GM18508 (cell line): ENCODE results near the gene IMPA2.

Experiments used
- ATAC-seq: cut with Tn5 transposase; IDR thresholded peaks from one replicate; pipeline ENCODE4 v1.9.1; 2021; ENCODE audit warnings: moderate number of reproducible peaks; ENCODE audit not compliant: insufficient read depth, unreplicated experiment

IMPA2 gene

DNA sequence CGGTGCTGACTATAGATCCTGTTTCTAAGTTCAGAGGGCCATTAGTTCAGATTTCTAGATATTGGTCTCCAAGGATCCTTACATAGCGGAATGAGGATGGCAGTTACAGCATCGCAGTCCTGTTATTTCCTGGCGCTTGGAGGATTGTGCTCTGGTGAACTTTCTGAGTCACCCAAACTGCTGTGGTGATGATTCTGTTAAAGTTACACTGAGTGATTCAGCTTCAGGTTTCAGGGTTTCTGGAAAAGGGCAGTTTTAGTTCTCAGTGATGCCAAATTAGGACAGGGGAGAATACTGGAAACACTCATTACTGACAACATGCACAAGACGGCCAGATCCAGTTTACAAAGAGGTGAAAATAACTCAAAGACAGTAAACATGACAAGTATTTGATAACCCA is 60.3 kb downstream of the IMPA2 start:
- no peak for ATAC-seq

DNA sequence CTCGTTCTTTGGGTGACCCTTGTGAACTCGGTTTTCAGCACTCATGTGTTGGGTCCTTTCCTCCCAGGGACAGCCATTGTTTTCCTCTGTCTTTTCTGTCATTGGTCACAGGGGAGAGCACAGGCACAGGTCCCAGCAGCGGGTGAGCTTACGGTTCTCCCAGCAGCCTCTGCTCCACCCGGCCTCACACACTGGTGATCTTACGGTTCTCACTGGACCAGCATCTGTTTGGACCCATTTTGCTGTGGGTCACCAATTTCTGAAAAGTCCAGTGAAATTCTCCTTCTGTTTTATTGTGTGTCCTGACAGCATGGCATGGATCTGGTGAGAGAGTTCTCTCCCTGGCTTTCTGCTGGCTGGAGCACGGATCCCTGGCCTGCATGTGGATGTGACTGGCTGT is 62.5 kb downstream of the IMPA2 start:
- no peak for ATAC-seq

DNA sequence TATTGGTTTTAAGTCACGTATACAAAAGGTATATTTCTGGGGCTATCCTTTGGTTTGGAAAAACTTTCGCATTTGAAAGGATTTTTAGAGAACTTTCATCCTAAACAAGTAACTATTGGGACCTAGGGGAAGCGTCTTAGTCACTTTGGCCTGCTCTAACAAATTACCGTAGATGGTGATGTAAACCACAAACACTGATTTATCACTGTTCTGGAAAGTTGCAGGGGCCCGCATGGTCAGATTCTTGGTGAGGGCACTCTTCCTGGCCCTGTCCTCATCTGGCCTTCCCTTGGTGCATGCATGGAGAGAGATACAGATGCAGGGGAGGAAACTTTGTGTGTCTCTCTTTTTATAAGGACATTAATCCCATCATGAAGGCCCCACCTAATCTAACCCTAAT is 63.3 kb downstream of the IMPA2 start:
- ATAC-seq, result no peak

DNA sequence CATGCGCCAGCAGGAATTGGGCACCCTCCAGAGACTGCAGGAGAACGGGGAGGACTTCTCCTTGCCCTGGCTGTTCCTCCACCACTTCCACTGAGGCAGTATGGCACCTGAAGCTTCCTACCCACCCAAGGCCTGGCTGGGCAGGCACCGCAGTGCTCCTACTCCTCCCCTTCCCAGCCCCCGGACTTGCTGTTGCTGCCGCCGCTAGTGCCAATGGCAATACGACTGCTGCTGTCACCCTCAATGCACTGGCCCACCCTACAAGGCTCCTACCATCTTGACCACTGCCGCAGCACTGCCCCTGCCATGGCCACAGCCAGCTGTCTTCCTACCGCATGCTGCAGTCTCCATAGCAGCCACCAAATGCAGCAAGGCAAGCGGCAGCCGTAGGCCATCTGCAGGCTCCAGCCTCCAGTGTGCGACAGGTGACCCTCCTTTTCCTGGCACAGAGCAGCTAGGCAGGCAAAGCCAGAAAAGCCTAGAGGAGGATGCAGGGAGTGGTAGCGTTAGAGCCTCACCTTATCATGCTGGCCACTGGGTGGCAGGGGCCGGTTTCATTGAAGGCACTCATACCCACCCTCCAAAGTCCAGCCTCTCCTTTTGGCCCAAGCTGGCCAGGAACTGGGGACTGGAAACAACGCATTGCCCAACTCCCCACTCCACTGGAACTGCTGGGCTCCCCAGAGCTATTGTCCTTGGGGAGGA is 64.9 kb downstream of the IMPA2 start:
- no peak for ATAC-seq

DNA sequence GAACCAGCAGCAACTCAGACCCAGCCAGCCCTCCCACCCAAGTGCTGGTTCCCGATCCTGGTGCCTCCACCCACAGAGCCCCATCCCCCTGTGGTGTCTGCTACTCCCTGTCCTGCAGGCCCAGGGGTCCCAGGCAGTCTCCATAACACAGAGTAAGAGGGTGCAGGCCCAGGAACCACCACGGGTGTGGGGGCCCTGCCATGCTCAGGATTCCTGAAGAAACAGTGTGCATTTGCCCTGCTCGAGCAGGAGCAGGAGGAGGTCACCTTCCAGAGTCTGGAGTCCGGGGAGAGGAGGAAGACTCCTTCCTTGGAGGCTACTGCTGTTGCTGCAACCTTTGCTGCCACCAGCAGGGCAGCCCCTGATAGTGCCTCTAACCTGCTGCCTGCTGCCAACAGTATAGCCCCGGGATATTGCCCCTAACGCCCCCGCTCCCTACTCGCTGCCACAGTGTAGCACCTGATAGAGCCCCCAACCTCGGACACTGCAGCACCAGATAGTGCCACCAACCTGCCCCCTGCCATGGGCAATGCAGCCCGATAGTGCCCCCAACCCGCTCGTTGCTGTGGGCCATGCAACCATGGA is 65.5 kb downstream of the IMPA2 start:
- ATAC-seq, result no peak

DNA sequence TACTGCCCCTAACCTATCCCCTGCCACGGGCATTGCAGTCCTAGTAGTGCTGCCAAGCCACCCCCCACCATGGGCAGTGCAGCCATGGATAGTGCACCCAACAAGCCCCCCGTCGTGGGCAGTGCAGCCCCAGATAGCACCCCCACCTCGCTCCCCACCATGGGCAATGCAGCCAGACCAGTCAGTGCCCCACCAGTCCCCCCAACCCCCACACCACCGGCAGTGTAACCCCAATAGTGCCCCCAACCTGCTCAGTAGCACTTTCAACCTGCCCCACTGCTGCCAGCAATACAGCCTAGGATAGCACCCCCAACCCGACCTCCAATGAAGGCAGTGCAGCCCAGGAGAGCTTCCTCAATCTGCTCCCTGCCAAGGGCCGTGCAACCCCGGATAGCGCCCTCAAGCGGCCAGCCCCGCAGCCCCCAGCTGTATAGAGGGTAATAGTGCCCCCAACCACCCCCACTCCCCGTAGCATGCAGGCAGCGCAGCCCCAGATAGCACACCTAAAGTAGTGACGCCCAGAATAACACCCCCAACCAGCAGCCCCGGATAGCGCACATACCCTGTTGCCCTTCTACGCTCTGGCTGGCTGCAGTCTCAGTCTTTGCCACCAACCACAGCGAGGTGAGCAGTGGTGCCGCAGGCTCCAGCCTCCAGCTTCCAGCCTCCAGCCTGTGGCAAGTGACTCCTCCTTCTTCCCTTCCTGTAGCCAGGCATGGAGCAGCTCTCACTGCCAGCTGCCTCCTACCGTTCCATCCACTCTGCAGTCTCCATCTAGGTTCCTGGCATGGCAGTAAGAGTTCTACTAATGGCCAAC is 66.9 kb downstream of the IMPA2 start:
- no peak for ATAC-seq

DNA sequence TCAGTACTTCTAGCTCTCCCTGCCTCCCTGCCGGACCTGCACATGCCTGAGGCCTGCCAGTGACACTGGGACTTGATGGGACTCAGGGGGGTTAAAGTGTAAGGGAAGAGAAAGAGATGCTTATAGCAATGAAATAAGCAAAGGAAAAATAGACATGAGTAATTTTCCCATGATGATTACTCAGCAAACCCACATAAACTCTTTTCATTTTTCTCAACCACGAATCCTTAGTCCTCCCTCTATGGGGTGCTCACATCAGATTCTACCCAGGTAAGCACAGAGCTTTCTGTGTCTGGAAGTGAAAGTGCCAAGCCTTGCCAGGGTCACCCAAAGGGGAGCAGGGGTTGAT is 67.5 kb downstream of the IMPA2 start:
- ATAC-seq, result no peak

DNA sequence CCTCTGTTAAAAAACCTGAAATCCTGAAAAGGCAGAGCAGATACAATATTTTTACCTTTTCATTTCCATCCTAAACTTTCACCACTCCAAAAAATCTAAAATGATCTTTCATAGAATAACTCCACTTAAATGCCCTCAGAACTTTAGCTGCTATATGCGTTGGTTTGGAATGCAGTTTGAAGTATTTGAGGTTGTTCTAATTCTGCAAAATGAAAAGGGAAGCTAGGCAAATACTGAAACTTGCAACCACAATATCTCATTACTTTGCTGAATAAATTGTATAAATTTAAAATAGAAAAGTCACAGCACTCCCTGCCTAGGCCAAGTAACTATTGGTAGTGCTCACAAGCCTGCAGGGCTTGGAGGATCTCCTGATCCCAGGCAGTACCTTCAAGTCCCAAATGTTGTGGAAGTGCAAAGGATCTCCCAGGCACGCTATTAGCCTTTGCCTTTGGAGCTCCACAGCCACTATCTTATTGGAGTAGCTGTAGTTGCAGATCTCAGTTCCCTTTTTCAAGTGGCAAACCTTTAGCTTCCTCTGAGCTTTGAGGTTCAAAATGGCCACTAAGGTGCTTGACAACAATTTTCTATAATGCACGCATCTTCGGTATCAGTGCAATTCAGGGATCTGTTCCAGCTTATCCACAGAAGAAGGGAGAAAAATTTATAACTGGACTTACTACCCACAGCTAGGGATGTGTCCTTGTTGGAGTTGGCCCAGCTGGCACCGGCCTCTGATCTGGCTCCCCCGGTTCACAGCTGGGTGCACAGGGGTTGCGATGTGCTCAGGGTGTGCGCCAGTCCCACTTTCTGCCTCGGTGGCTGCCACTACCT is 68.9 kb downstream of the IMPA2 start:
- peak; percentile 80 for ATAC-seq

DNA sequence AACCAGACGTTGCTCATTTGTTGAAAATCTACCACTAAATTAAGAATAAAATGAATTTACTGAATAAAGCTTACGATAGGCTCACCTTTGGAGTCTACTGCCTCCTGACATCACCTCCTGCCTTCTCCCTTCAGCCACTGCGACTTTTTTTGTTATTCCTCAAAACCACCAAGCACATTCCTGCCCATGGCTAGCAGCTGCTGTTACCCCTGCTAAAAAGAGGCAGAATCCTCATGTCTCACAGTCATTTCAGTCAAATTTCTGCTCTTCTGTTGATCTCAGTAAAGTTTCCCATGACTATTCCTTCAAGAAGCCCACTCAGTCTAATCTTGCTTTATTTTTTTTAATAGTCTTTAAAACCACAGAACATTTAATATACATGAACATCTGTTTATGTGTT is 71.6 kb downstream of the IMPA2 start:
- ATAC-seq, result no peak

DNA sequence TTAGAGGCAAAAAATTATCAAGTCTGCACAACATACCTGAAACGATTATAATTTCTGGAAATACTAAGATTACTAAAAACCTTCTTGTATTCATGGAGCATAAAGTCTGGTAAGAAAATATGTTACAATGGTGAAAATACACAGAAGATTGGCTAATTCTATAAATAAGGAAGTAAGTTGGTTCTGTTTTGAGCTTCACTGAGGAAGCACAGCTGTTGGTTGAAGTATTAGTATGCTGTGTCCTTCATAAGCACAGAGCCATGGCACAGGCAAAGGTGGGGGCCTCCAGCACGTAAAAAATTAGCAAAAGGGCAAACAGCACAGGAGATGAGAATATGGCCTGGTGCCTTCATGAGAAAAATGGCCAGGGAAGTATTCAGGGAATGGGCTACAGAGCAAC is 72.0 kb downstream of the IMPA2 start:
- ATAC-seq, result no peak

DNA sequence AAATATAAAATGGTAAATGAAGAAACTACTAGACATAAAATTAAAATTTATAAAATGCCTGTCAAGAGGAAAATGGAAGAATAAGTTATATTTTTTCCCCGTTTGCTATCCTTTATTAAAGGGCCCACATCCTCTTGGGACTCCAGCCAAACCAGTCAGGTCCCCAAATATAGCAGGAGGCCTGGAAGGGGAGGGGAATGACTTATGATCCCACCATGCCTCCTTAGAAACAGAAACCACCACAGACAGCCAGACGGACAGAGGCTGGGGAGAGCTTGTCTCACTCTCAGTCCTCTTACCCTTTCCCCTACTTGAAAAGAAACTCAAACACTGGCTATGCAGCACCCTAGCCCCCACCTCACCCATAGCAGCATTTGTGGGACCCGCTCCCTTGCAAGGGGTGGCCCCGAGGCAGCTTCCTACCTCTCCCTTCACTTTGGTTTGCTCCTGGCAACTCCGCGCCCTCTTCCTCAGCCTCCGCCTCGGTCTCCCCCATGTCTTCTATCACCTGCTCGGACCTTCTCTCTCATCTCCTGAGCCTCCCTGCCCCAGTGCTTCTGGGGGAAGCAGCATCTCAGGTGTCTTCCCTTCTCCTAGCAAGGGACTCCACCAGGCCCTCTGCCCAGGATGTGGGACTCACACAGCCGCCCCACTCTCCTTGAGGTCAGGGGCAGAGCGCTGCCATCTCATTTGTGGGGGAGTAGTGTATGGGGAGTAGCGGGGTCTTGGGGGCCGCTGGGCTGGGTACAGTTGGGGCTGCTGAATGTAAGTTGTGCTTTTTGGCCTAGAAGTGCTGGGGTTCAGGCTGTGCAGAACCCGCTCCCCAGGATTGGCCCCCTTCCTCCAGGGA is 75.0 kb downstream of the IMPA2 start:
- no peak for ATAC-seq

DNA sequence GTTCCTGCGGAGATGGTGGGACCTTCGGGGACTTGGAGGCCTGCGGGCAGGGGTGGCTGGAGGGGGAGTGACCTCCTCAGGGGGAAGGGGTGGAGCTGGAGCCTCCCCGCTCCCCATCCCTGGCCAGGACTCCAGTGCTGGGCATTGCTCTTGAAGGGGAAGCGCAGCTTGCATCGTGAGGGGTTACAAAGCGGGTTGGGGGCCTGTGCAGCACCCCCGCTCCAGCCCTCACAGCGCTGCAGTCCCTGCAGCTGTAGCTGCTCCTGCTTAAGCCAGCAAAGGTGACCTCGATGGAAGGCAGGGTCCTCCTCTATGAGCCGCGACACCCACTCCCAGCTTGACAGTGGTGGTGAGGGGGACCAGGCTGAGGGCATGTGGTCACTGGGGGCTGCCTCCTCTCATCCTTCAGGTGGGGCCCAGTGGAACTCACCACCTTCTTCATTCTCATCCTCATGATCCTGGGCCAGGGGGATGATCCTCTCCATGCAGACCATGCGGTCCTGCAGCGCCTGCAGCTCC is 75.6 kb downstream of the IMPA2 start:
- no peak for ATAC-seq

DNA sequence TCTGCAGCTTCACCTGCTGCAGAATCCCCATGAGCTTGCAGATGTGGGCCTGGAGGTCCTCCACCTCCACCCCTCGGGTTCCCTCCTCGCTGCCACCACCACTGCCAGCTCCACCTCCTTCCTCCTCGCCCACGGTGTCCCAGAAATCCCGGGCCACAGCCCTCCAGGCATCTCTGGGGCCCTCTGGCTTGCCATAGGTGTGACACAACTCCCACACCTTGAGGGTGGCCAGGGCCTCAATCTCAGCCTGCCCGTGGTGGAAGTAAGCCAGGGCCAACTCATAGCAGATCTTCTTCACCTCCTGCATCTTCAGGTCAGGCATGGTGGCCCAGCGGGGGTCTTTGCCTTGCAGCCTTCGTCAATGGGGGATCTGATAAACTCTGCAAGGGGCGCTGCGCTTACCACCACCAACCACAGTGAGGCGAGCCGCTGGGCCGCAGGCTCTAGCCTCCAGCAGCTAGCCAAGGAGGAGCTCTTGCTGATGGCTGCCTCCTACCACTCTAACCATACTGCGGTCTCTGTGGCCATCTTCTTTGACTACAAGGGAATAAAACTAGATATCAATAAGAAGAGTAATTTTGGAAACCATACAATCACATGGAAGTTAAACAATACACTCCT is 76.2 kb downstream of the IMPA2 start:
- ATAC-seq, result no peak

DNA sequence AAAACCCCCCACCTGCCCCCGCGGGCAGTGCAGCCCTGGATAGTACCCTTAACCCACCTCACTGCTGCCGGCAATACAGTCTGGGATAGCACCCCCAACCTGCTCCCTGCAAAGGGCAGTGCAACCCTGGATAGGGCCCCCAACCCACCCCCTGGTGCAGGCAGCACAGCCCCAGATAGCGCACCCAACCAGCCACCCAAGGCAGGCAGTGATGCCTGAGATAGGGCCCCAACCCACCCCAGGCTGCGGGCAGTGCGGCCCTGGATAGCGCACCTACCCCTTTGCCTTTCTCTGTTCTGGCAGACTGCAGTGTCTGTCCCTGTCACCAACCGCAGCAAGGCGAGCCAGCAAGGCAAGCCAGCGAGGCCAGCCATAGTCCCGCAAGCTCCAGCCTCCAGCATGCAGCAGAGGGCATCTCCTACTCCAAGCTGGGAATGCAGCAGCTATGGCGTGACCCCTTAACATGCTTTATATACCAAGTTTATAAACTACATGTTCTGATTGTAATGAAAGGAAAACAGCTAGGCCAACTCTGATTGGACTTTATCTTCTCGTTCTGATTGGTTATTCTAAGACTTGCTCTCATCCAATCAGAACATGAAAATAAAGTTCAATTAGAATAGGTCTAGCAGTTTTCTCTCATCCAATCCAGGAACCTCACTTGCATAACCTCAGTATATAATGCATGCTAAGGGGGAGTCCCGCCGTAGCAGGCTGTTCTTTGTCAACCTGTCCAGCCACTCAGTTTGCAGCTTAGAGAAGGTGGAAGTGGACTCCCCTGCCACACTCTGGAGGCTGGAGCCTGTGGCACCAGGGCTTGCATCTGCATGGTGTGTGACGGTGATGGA is 78.3 kb downstream of the IMPA2 start:
- ATAC-seq, result no peak

DNA sequence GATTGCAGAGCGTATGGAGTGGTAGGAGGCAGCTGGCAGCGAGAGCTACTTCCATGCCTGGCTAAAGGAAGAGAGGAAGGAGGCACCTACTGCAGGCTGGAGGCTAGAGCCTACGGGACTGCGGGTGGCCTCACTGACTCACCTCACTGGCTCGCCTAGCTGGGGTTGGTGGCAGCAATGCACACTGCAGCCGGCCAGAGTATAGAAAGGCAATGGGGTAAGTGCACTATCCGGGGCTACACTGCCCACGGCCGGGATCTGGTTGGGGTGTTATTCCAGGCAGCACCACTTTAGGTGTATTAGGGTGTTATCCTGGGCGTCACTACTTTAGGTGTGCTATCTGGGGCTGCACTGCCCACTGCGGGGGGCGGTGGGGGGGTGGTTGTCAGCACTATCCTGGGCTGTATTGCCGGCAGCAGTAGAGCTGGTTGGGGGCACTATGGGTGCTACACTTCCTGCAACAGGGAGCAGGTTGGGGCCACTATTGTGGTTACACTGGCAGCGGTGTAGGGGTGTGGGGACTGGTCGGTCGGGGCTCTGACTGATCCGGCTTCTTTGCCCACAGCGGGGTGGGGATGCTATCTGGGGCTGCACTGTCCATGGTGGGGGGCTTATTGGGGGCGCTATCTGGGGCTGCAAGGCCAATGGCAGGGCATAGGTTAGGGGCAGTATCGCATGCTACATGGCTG is 79.0 kb downstream of the IMPA2 start:
- ATAC-seq, result no peak

DNA sequence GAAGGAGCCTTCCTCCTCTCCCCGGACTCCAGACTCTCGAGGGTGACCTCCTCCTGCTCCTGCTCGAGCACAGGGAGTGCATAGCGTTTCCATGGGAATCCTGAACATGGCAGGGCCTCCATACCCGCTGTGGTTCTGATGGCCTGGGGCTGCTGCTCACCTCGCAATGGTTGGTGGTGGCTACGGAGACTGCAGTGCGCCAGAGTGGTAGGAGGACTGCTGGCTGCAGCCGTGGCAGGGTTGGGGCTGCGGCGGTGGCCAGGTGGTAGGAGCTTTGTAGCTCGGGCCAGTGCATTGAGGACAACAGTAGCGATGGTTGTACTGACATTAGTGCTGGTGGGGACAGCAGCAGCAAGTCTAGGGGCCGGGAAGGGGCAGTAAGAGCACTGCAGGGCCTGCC is 80.4 kb downstream of the IMPA2 start:
- ATAC-seq, result no peak

DNA sequence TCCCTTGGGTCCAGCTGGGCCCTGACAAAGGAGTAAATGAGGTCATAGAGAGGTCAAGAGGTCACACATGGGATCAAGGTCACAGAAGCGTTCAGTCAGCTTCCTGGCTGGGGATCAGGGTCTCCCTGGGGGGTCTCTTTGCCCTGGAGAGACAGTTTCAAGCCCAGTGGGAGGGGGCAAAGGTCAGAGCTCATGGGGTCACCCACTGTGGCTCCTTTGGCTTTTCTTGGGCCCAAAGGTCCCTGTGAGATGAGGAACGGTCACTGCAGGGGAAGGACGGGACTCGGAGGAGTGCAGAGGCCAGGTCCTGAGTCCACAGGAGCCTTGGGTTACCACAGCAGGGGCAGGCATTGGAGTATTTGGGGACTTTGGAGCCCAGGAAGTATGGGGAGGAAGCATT is 81.7 kb downstream of the IMPA2 start:
- ATAC-seq, result no peak
